HCT116 (cell line): Measurements from ENCODE around the gene VANGL2. TPM values are rescaled to one million over a fixed set of nuclear protein-coding genes. Genes with fewer than 3 reads are reported as not detected.

Experiments
- ATAC-seq: fragments of 200-7000 bp; cut with Tn5 transposase; 2 replicates; pipeline ENCODE4 v1.9.1; 2020; ENCODE audit warnings: mild to moderate bottlenecking, moderate library complexity
- BruUV-seq: library from RNA; stranded (reverse); fragments of 400-500 nt; replicated peaks from 2 replicates; lab custom pipeline; 2021; lab: Mats Ljungman, UMichigan
- CTCF ChIA-PET: fragments of 300-600 bp; sonication (Branson Sonifier 250); formaldehyde crosslinking; loops from one replicate; lab custom pipeline; 2021; ENCODE audit warnings: antibody characterized with exemption; lab: Charles Lee
- POLR2A ChIA-PET: fragments of 300-600, 350-600 bp; sonication (Branson Sonifier 250); formaldehyde crosslinking; loops from one replicate; lab custom pipeline; 2021; ENCODE audit warnings: antibody characterized with exemption; lab: Charles Lee
- RAD21 ChIA-PET, 2 experiments: fragments of 300-600 bp; sonication (Branson Sonifier 250); formaldehyde crosslinking; loops; one replicate each; lab custom pipeline; 2023; ENCODE audit warnings: low total read pairs in 2 of 2; ENCODE audit not compliant: uncharacterized antibody in 2 of 2, unreplicated experiment in 2 of 2, low non-redundant PET in 1 of 2; lab: Charles Lee
- DNase-seq: peaks from one replicate; pipeline ENCODE4 v3.0.0-alpha.2; 2010; ENCODE audit warnings: low read depth, low spot score
- H2AFZ ChIP-seq: fragments of 200-600 bp; shearing (Covaris generic), sonication (generic); 2 replicates; pipeline ENCODE4 v1.6.1; 2017; ENCODE audit warnings: low read depth, mixed run types, mixed read lengths, antibody characterized with exemption, low read length; ENCODE audit not compliant: poor library complexity, severe bottlenecking
- H3K27ac ChIP-seq: 2 replicates; pipeline ENCODE4 v1.5.1; 2012; ENCODE audit warnings: low read depth, low read length
- H3K27me3 ChIP-seq: fragments of 200-600 bp; sonication (generic); 2 replicates; pipeline ENCODE4 v1.6.1; 2016; ENCODE audit warnings: mixed run types, low read length, mixed read lengths; ENCODE audit not compliant: insufficient read depth
- H3K36me3 ChIP-seq, 2 experiments: fragments of 200-500 bp in 1 of 2; fragments of 200-600 bp in 1 of 2; sonication (Bioruptor generic) in 1 of 2; sonication (generic) in 1 of 2; 2 replicates each; pipeline versions ENCODE4 v1.5.1 to v1.6.1; 2014 to 2016; ENCODE audit warnings: low read length in 2 of 2, inconsistent platforms in 1 of 2, mixed read lengths in 1 of 2, mixed run types in 1 of 2; ENCODE audit not compliant: insufficient read depth in 2 of 2, control insufficient read depth in 1 of 2
- H3K4me1 ChIP-seq, 2 experiments: fragments of 200-600 bp in 1 of 2; sonication (generic) in 1 of 2; 2 replicates each; pipeline versions ENCODE4 v1.5.1 to v1.6.1; 2012 to 2017; ENCODE audit warnings: low read length in 2 of 2, inconsistent platforms in 1 of 2, mild to moderate bottlenecking in 1 of 2, mixed read lengths in 1 of 2, mixed run types in 1 of 2, moderate library complexity in 1 of 2; ENCODE audit not compliant: insufficient read depth in 2 of 2, control insufficient read depth in 1 of 2
- H3K4me2 ChIP-seq: fragments of 200-600 bp; sonication (generic); 2 replicates; pipeline ENCODE4 v1.6.1; 2017; ENCODE audit warnings: mixed run types, low read length, mixed read lengths
- H3K4me3 ChIP-seq, 2 experiments: fragments of 200-600 bp in 1 of 2; sonication (generic) in 1 of 2; replicated peaks in 1 of 2; 2 replicates each; pipeline ENCODE4 v1.5.1; 2011 to 2016; ENCODE audit warnings: low read length in 2 of 2, control low read depth in 1 of 2, low read depth in 1 of 2, mild to moderate bottlenecking in 1 of 2, mixed read lengths in 1 of 2, mixed run types in 1 of 2
- H3K79me2 ChIP-seq: fragments of 200-600 bp; sonication (generic); 2 replicates; pipeline ENCODE4 v1.6.1; 2017; ENCODE audit warnings: mild to moderate bottlenecking, mixed run types, low read length, moderate library complexity, mixed read lengths; ENCODE audit not compliant: insufficient read depth
- H3K9ac ChIP-seq: fragments of 200-600 bp; sonication (generic); 2 replicates; pipeline ENCODE4 v1.6.1; 2016; ENCODE audit warnings: low read length, mixed read lengths
- H3K9me2 ChIP-seq: fragments of 200-600 bp; sonication (generic), shearing (Covaris generic); 2 replicates; pipeline ENCODE4 v1.6.1; 2017; ENCODE audit warnings: mixed run types, mild to moderate bottlenecking, moderate library complexity; ENCODE audit not compliant: insufficient read depth
- H3K9me3 ChIP-seq, 2 experiments: fragments of 200-500 bp in 1 of 2; fragments of 200-600 bp in 1 of 2; sonication (Bioruptor generic) in 1 of 2; sonication (generic) in 1 of 2; 2 replicates each; pipeline ENCODE4 v1.6.1; 2014 to 2017; ENCODE audit warnings: low read length in 2 of 2, mixed read lengths in 2 of 2, inconsistent platforms in 1 of 2, low read depth in 1 of 2, mild to moderate bottlenecking in 1 of 2, mixed run types in 1 of 2, moderate library complexity in 1 of 2; ENCODE audit not compliant: control insufficient read depth in 1 of 2, insufficient read depth in 1 of 2
- H4K20me1 ChIP-seq: fragments of 200-600 bp; sonication (generic), shearing (Covaris generic); 2 replicates; pipeline ENCODE4 v1.6.1; 2017; ENCODE audit warnings: mixed run types, mild to moderate bottlenecking, moderate library complexity; ENCODE audit not compliant: insufficient read depth
- ATF3 ChIP-seq: IDR thresholded peaks from 2 replicates; pipeline ENCODE4 v1.6.1; 2012
- ELF1 ChIP-seq: IDR thresholded peaks from 2 replicates; pipeline ENCODE4 v1.6.1; 2012; ENCODE audit warnings: low read depth, borderline replicate concordance
- JUND ChIP-seq: IDR thresholded peaks from 2 replicates; pipeline ENCODE4 v1.6.1; 2012
- POLR2A ChIP-seq: IDR thresholded peaks from 2 replicates; pipeline ENCODE4 v1.7.0; 2011; ENCODE audit warnings: borderline replicate concordance; ENCODE audit not compliant: insufficient read depth, insufficient read length; ENCODE audit errors: extremely low read depth
- RAD21 ChIP-seq: IDR thresholded peaks from 2 replicates; pipeline ENCODE4 v1.6.1; 2012; ENCODE audit warnings: low read depth, mild to moderate bottlenecking
- REST ChIP-seq: IDR thresholded peaks from 2 replicates; pipeline ENCODE4 v1.6.1; 2012; ENCODE audit warnings: low read depth
- SRF ChIP-seq: IDR thresholded peaks from 2 replicates; pipeline ENCODE4 v1.6.1; 2012; ENCODE audit warnings: low read depth
- TCF7L2 ChIP-seq: IDR thresholded peaks from 2 replicates; pipeline ENCODE4 v1.7.0; 2011; ENCODE audit warnings: borderline replicate concordance, inconsistent platforms; ENCODE audit not compliant: insufficient read depth, insufficient read length; ENCODE audit errors: extremely low read depth
- YY1 ChIP-seq: IDR thresholded peaks from 2 replicates; pipeline ENCODE4 v1.6.1; 2011; ENCODE audit warnings: low read length, low read depth, moderate library complexity, mild to moderate bottlenecking; ENCODE audit not compliant: insufficient replicate concordance; ENCODE audit errors: extremely low read depth
- ZFX ChIP-seq: fragments of 450-650 bp; IDR thresholded peaks from 2 replicates; pipeline ENCODE4 v1.6.1; 2017
- intact Hi-C: fragments of 100-400 bp; cut with micrococcal nuclease; formaldehyde crosslinking; loops from 2 replicates; pipeline ENCODE4 v1.10.0; 2022
- total RNA-seq: library from RNA; stranded (reverse); gene quantifications from one replicate; pipeline ENCODE4 v1.2.1, GENCODE V29; 2021; ENCODE audit not compliant: unreplicated experiment
- TF ChIP-seq, protein P1 (sequence below), 3 experiments: fragments of 200-600 bp in 1 of 3; sonication (generic) in 1 of 3; IDR thresholded peaks in 2 of 3; conservative IDR thresholded peaks in 1 of 3; 2 replicates each; pipeline ENCODE4 v1.5.1; 2012 to 2017; ENCODE audit warnings: low read depth in 2 of 3, low read length in 2 of 3, antibody characterized with exemption in 1 of 3, borderline replicate concordance in 1 of 3, control low read depth in 1 of 3, mild to moderate bottlenecking in 1 of 3, mixed read lengths in 1 of 3, mixed run types in 1 of 3, moderate library complexity in 1 of 3; ENCODE audit not compliant: insufficient read depth in 1 of 3

VANGL2 gene
- total RNA-seq, 1 experiment from 2014 or later: 1.1 TPM

- TF ChIP-seq, protein P1, sequence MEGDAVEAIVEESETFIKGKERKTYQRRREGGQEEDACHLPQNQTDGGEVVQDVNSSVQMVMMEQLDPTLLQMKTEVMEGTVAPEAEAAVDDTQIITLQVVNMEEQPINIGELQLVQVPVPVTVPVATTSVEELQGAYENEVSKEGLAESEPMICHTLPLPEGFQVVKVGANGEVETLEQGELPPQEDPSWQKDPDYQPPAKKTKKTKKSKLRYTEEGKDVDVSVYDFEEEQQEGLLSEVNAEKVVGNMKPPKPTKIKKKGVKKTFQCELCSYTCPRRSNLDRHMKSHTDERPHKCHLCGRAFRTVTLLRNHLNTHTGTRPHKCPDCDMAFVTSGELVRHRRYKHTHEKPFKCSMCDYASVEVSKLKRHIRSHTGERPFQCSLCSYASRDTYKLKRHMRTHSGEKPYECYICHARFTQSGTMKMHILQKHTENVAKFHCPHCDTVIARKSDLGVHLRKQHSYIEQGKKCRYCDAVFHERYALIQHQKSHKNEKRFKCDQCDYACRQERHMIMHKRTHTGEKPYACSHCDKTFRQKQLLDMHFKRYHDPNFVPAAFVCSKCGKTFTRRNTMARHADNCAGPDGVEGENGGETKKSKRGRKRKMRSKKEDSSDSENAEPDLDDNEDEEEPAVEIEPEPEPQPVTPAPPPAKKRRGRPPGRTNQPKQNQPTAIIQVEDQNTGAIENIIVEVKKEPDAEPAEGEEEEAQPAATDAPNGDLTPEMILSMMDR (IDR thresholded peaks at IDR 0.05 in 2 of 3, conservative IDR thresholded peaks at IDR 0.05 in 1 of 3; ENCODE audit: borderline replicate concordance in 1 of 3, insufficient read depth in 1 of 3, low read depth in 2 of 3, low read length in 2 of 3): no peak
- TF ChIP-seq POLR2A (no peak), RAD21 (no peak), SRF (no peak), YY1 (no peak), TCF7L2 (no peak), ATF3 (no peak), ELF1 (no peak)
Measured at GRCh38 chr1:160465123-160465522, 64.8 kb downstream of the VANGL2 start (continued).

DNA sequence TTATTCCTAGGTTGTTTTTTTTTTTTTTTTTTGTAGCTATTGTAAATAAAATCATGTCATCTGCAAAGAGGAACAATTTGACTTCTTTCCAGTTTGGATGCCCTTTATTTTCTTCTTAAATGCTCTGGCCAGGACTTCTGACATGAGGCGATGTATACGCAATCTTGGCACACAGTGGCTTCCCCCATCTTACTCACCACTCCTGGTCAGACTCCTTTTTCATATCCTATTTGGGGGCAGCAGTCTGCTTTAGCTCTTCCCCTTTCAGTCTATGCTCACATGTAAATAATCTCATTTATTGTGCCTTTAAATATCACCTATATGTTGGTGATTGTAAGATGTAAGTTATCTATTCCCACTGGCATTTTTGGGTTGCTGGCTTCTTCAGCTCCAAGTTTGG lies 66.6 kb downstream of the VANGL2 start:
- H3K9me3 ChIP-seq: no peaks in the 10 kb centered on the region
- ATAC-seq (no peak), DNase-seq (no peak)
- H3K4me2 ChIP-seq: no peak overlapping the region
- H3K9me2 ChIP-seq: no peaks in the 10 kb centered on the region
- RAD21 ChIA-PET: interaction anchor here (0.6 to 0.7 kb wide), 2 partner anchors 23 to 129 kb away, joined by 3 read pairs; no protein-coding TSS in a partner anchor
- TF ChIP-seq, protein P1 (IDR thresholded peaks at IDR 0.05 in 2 of 3, conservative IDR thresholded peaks at IDR 0.05 in 1 of 3; ENCODE audit: borderline replicate concordance in 1 of 3, insufficient read depth in 1 of 3, low read depth in 2 of 3, low read length in 2 of 3): no peak
- TF ChIP-seq TCF7L2 (no peak), REST (no peak), YY1 (no peak), ZFX (no peak), JUND (no peak)
- no peaks in the 10 kb centered on the region for H3K79me2 ChIP-seq
- H3K9ac ChIP-seq: no peak overlapping the region
- CTCF ChIA-PET: no interaction called here
- H3K36me3 ChIP-seq: no peaks in the 10 kb centered on the region
- POLR2A ChIA-PET: no interaction called here
- no peak overlapping the region for H2AFZ ChIP-seq
- H3K27me3 ChIP-seq: no peaks in the 10 kb centered on the region; the same call in 1 of the 2 replicates
- H4K20me1 ChIP-seq: no peaks in the 10 kb centered on the region
- H3K4me3 ChIP-seq: no peak overlapping the region
- intact Hi-C loops: no loop called here
- no peak overlapping the region for H3K27ac ChIP-seq
- no TSS peak for BruUV-seq
- H3K4me1 ChIP-seq: no peaks in the 10 kb centered on the region
